K562 (cell line): ENCODE measurements around the gene MFNG. TPM values are rescaled to one million over a fixed set of nuclear protein-coding genes. Genes with fewer than 3 reads are reported as not detected.

Experiments used
- HDAC2 ChIP-seq: fragments of 450-650 bp; IDR thresholded peaks from 2 replicates; pipeline ENCODE4 v1.6.1; 2016; ENCODE audit warnings: mild to moderate bottlenecking
- NR1H2 ChIP-seq: sonication (generic); formaldehyde crosslinking; IDR thresholded peaks from 2 replicates; pipeline ENCODE4 v1.4.0; 2020; ENCODE audit warnings: mild to moderate bottlenecking, missing genetic modification reagents
- NR3C1 ChIP-seq: sonication (generic); formaldehyde crosslinking; IDR thresholded peaks from 2 replicates; pipeline ENCODE4 v1.8.1; 2022; ENCODE audit warnings: missing genetic modification reagents
- TCF3 ChIP-seq: sonication (generic); formaldehyde crosslinking; IDR thresholded peaks from 2 replicates; pipeline ENCODE4 v1.4.0; 2020; ENCODE audit warnings: mild to moderate bottlenecking, missing genetic modification reagents
- ZNF263 ChIP-seq: sonication (generic); formaldehyde crosslinking; IDR thresholded peaks from 2 replicates; pipeline ENCODE4 v1.8.0; 2022; ENCODE audit warnings: mild to moderate bottlenecking, missing genetic modification reagents, borderline replicate concordance
- polyA plus RNA-seq, 8 experiments: library from polyadenylated mRNA; depleted of rRNA in 4 of 8; stranded (reverse) in 5 of 8; unstranded in 3 of 8; fragments of >200 nt; fragmentation: Nextera tagmentation in 2 of 8; fragmentation: Illumina TruSeq in 1 of 8; extraction: Ambion mirVana in 2 of 8; extraction: Trizol in 1 of 8; gene quantifications; 2 replicates each; pipeline versions ENCODE4 v1.2.1 to v1.2.3, GENCODE V29; 2011 to 2014; ENCODE audit warnings: inconsistent platforms in 1 of 8, missing spikeins in 1 of 8
- total RNA-seq, 7 experiments: library from RNA; depleted of rRNA in 6 of 7; stranded (reverse); fragments of >200 nt in 6 of 7; fragmentation: Illumina TruSeq in 2 of 7; extraction: Trizol in 2 of 7; gene quantifications; 2 replicates each; pipeline versions ENCODE4 v1.2.1 to v1.2.3, GENCODE V29; 2011 to 2021; ENCODE audit warnings: low replicate concordance in 1 of 7
- TF ChIP-seq, protein P1 (sequence below), 2 experiments: fragments of 450-650 bp; formaldehyde crosslinking in 1 of 2; IDR thresholded peaks; 2 replicates each; pipeline versions ENCODE4 v1.4.0 to v1.6.1; 2014 to 2020; ENCODE audit warnings: mild to moderate bottlenecking in 2 of 2, borderline replicate concordance in 1 of 2, low read depth in 1 of 2
- TF ChIP-seq, protein P2 (sequence below), 3 experiments: IDR thresholded peaks in 2 of 3; conservative IDR thresholded peaks in 1 of 3; 2 replicates each; pipeline ENCODE4 v1.5.1; 2011 to 2012; ENCODE audit warnings: low read length in 3 of 3, mild to moderate bottlenecking in 3 of 3, control low read depth in 2 of 3, improper control_type of control experiment in 1 of 3, inconsistent platforms in 1 of 3, low read depth in 1 of 3, mixed read lengths in 1 of 3, moderate library complexity in 1 of 3; ENCODE audit not compliant: insufficient read depth in 2 of 3

The MFNG gene
- total and polyA plus RNA-seq, 9 of the 15 experiments (the other 6 are each of a cell fraction or from before 2014, with no cell fraction given) = 0.13 to 0.73 (median 0.38) TPM; not detected in 4

DNA sequence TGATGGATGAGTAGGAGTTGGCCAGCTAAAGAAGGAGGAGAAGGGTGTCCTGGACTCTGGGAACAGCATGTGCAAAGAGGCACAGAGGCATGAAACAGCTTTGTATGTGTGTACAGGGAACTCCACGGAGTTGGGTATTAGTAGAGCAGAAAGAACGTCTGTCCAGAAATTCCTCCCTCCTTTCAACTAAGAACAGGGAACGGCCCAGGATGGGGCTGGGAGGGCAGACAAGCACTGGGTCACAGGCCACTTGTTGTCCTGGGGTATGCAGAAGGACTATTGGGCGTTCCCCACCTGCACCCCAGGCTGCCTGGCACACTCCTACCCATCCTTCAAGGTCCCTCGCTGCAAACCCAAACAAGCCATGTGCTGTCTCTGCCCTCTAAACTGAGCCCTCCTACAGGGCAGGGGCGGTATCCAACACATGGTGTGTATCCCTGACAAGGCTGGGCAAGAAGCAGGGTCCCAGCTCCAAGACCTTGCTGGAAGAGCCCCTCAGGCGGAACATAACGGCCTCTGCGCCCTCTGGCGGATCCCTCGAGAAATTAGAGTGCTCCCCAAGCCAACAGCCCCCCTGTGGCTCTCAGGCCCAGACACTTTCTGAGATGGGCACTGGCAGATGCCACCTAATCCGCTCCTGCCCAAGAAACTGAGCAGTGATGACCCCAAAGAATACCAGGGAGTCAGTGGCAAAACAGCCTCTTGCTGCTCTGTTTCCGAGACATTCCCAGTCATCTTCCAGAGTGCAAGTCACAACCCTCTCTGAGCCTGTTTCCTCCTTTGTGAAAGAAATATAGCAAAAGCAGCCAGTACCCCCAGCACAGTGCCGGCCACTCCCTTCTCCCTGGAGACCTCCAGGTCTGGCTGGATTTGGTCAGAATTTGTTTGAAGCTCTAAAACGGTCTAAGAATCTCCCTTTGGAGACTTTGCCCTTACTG is 57.3 kb downstream of the MFNG start (continued):
- TF ChIP-seq, protein P1, sequence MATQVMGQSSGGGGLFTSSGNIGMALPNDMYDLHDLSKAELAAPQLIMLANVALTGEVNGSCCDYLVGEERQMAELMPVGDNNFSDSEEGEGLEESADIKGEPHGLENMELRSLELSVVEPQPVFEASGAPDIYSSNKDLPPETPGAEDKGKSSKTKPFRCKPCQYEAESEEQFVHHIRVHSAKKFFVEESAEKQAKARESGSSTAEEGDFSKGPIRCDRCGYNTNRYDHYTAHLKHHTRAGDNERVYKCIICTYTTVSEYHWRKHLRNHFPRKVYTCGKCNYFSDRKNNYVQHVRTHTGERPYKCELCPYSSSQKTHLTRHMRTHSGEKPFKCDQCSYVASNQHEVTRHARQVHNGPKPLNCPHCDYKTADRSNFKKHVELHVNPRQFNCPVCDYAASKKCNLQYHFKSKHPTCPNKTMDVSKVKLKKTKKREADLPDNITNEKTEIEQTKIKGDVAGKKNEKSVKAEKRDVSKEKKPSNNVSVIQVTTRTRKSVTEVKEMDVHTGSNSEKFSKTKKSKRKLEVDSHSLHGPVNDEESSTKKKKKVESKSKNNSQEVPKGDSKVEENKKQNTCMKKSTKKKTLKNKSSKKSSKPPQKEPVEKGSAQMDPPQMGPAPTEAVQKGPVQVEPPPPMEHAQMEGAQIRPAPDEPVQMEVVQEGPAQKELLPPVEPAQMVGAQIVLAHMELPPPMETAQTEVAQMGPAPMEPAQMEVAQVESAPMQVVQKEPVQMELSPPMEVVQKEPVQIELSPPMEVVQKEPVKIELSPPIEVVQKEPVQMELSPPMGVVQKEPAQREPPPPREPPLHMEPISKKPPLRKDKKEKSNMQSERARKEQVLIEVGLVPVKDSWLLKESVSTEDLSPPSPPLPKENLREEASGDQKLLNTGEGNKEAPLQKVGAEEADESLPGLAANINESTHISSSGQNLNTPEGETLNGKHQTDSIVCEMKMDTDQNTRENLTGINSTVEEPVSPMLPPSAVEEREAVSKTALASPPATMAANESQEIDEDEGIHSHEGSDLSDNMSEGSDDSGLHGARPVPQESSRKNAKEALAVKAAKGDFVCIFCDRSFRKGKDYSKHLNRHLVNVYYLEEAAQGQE (IDR thresholded peaks at IDR 0.05; ENCODE audit: borderline replicate concordance) = peak; percentile 35; the same call in 1 of the 2 replicates
- TF ChIP-seq, protein P1 (CRISPR knock-in tag; IDR thresholded peaks at IDR 0.05; ENCODE audit: low read depth) = no peak
- no peak for TF ChIP-seq NR1H2 (CRISPR knock-in tag)
- TF ChIP-seq, protein P2, sequence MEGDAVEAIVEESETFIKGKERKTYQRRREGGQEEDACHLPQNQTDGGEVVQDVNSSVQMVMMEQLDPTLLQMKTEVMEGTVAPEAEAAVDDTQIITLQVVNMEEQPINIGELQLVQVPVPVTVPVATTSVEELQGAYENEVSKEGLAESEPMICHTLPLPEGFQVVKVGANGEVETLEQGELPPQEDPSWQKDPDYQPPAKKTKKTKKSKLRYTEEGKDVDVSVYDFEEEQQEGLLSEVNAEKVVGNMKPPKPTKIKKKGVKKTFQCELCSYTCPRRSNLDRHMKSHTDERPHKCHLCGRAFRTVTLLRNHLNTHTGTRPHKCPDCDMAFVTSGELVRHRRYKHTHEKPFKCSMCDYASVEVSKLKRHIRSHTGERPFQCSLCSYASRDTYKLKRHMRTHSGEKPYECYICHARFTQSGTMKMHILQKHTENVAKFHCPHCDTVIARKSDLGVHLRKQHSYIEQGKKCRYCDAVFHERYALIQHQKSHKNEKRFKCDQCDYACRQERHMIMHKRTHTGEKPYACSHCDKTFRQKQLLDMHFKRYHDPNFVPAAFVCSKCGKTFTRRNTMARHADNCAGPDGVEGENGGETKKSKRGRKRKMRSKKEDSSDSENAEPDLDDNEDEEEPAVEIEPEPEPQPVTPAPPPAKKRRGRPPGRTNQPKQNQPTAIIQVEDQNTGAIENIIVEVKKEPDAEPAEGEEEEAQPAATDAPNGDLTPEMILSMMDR (IDR thresholded peaks at IDR 0.05 in 2 of 3, conservative IDR thresholded peaks at IDR 0.05 in 1 of 3; ENCODE audit: insufficient read depth in 2 of 3, low read depth in 1 of 3, low read length in 3 of 3) = peak; percentile 65 to 82 (median 71)
- TF ChIP-seq HDAC2 = no peak
- no peak for TF ChIP-seq TCF3 (CRISPR knock-in tag)
- TF ChIP-seq NR3C1 (CRISPR knock-in tag) = no peak
- TF ChIP-seq ZNF263 = peak; percentile 90
